Activated CD8-positive, alpha-beta memory T cell treated with anti-CD3 and anti-CD28 coated beads, Interleukin-2, amount 10 ng/mL, durations not matched to agents 7 days and 5 days (primary cell): ENCODE results near the gene MAP4K2. TPM values are rescaled to one million over a fixed set of nuclear protein-coding genes. Genes with fewer than 3 reads are reported as not detected.

Source experiments
- ATAC-seq: fragments of 150-1000 bp; cut with Tn5 transposase; one replicate; pipeline ENCODE4 v1.10.0; 2021; ENCODE audit warnings: moderate library complexity
- CTCF ChIA-PET: fragments of 350-600 bp; sonication (Branson Sonifier 250); formaldehyde crosslinking; loops from one replicate; lab custom pipeline; 2021; ENCODE audit warnings: antibody characterized with exemption; lab: Charles Lee
- DNase-seq: peaks from one replicate; pipeline ENCODE4 v3.0.0-alpha.2; 2020
- H3K27ac Mint-ChIP-seq: one replicate; pipeline ENCODE4 v1.8.0; 2021; ENCODE audit warnings: mild to moderate bottlenecking, mixed read lengths
- H3K27me3 Mint-ChIP-seq: one replicate; pipeline ENCODE4 v1.8.0; 2021; ENCODE audit warnings: mixed read lengths
- H3K36me3 Mint-ChIP-seq: one replicate; pipeline ENCODE4 v1.8.0; 2021; ENCODE audit warnings: mild to moderate bottlenecking, mixed read lengths
- H3K4me1 Mint-ChIP-seq: one replicate; pipeline ENCODE4 v1.8.0; 2021; ENCODE audit warnings: mixed read lengths
- H3K4me3 Mint-ChIP-seq: one replicate; pipeline ENCODE4 v1.8.0; 2021; ENCODE audit warnings: mild to moderate bottlenecking, moderate library complexity, mixed read lengths
- H3K9me3 Mint-ChIP-seq: one replicate; pipeline ENCODE4 v1.8.0; 2022; ENCODE audit warnings: low read depth, mixed read lengths
- total RNA-seq, 2 experiments: library from RNA; stranded (reverse); gene quantifications; one replicate each; pipeline ENCODE4 v1.2.3, GENCODE V29; 2021

Gene MAP4K2
- total RNA-seq, 2 experiments from 2014 or later, result 61.1 to 65.0 TPM

DNA sequence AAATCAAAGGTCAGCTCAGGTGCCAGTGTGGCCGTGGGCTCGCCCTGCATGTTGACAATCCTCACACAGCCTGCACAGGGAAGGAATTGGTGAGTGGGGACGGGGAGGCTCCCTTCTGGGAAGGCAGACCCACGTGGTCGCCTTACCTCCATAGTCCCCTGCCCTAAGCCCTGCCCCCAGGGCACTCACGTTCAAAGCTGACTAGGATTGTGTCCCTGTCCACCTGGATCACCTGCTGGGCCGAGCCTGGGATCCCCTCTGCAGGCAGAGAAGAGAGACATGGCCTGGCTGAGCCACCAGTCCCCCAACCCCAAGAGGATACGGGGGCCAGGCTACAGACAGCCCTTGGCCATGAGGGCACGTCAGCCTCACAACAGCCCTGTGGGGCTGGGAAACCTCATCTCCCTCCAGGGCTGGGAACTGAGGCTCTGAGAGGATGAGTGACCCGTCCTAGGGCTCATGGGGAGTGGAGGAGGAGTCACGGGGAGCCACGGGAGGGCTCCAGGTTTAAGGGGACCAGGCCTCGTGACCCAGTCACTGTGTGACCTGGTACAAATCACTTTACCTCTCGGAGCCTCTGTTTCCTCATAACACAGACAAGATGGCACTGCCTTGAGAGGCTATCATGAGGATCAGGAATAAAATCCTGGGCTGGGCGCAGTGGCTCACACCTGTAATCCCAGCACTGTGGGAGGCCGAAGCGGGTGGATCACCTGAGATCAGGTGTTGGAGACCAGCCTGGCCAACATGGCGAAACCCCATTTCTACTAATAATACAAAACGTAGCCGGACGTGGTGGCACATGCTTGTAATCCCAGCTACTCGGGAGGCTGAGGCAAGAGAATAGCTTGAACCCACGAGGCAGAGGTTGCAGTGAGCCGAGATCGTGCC is 12.6 kb downstream of the MAP4K2 start:
- Mint-ChIP-seq H3K9me3 (no peaks in the 10 kb centered on the region), H3K4me1 (peaks cover 12% of the 10 kb centered on the region), H3K27me3 (no peaks in the 10 kb centered on the region), H3K36me3 (no peaks in the 10 kb centered on the region), H3K4me3 (no peak overlapping the region), H3K27ac (no peak overlapping the region)
- ATAC-seq (no peak), DNase-seq (no peak)
- CTCF ChIA-PET, result no interaction called here

- ATAC-seq, result no peak
- H3K4me1 Mint-ChIP-seq, result peaks cover 9% of the 10 kb centered on the region
Observed at GRCh38 chr11:64789331-64790204, 13.4 kb downstream of the MAP4K2 start.

DNA sequence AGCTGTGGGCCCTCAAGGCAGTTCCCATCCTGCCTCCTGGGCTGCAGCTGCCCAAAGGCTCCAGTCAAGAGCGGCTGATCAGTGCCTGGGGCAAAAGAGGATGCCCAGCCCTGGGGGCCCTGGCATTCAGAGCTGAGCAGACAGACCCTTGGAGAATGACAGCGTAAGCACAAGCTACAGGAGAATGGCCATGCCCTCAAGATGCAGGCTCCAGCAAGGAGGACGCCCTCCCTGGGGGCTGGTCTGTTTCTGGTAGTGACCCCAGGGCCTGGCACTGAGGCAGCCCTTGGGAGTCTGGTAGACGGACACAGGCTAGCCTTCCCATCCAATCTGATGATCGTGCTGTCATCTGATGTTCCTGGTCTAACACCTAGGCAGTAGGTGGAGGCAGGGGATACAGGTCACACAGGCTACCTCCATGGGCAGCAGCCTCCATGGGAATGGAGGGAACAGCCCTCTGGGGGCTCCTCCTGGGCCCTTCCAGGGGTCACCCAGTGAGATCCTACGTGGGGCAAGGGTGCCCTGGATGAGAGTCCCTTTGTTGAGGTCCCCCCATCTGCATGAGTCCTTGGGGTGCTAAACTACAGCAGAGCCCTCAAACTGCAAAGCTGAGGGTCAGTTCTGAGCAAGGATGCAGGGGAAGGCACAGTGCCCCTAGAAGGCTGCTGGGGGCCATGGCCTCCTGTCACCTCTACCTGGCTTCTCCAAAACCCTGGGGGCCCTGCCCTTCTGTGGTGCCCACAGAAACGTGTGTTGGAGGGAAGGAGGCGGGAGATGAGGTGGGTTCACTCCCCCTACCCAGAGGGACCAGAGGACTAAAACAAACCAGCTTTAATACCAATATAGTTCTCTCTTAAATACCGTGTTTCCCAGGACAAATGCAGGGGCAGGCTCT is 14.4 kb downstream of the MAP4K2 start:
- Mint-ChIP-seq H3K27ac (no peak overlapping the region), H3K4me1 (peaks cover 2% of the 10 kb centered on the region), H3K9me3 (no peaks in the 10 kb centered on the region), H3K36me3 (peaks cover 2% of the 10 kb centered on the region), H3K27me3 (no peaks in the 10 kb centered on the region), H3K4me3 (no peak overlapping the region)
- no peak for ATAC-seq
- DNase-seq, result no peak
- CTCF ChIA-PET, result interaction anchor here (0.5 to 4.1 kb wide), 10 partner anchors 8 to 220 kb away, joined by 3 to 19 read pairs (median 4); partner anchors contain the start of gene CDC42BPG

More at GRCh38 chr11:64789331-64790204, 13.4 kb downstream of the MAP4K2 start:
- CTCF ChIA-PET, result interaction anchor here (0.7 to 1.5 kb wide), 3 partner anchors 10 to 54 kb away, joined by 3 to 6 read pairs (median 3); no protein-coding TSS in a partner anchor
- H3K36me3 Mint-ChIP-seq, result peaks cover 2% of the 10 kb centered on the region
- H3K4me3 Mint-ChIP-seq, result no peak overlapping the region
- no peaks in the 10 kb centered on the region for H3K27me3 Mint-ChIP-seq
- H3K9me3 Mint-ChIP-seq, result no peaks in the 10 kb centered on the region
- H3K27ac Mint-ChIP-seq, result no peak overlapping the region
- DNase-seq, result no peak

GRCh38 chr11:64787526-64788320 is 15.3 kb downstream of the MAP4K2 start:
- Mint-ChIP-seq H3K4me1 (no peaks in the 10 kb centered on the region), H3K4me3 (no peak overlapping the region), H3K9me3 (no peaks in the 10 kb centered on the region), H3K36me3 (peaks cover 2% of the 10 kb centered on the region), H3K27me3 (no peaks in the 10 kb centered on the region), H3K27ac (peak overlapping the region; percentile 28)
- CTCF ChIA-PET, result interaction anchor here (1.0 to 4.1 kb wide), 9 partner anchors 9 to 60 kb away, joined by 3 to 19 read pairs (median 5); partner anchors contain the start of genes CDC42BPG and RASGRP2
- DNase-seq (peak; percentile 65), ATAC-seq (peak; percentile 63)

- H3K27ac Mint-ChIP-seq, result no peak overlapping the region
- CTCF ChIA-PET, result interaction anchor here (0.7 to 4.1 kb wide), 7 partner anchors 10 to 740 kb away, joined by 3 to 19 read pairs (median 4); partner anchors contain the start of genes CDC42BPG and RASGRP2
- no peaks in the 10 kb centered on the region for H3K27me3 Mint-ChIP-seq
- no peak for ATAC-seq
- no peaks in the 10 kb centered on the region for H3K9me3 Mint-ChIP-seq
- no peaks in the 10 kb centered on the region for H3K4me1 Mint-ChIP-seq
- DNase-seq, result no peak
- H3K36me3 Mint-ChIP-seq, result peaks cover 2% of the 10 kb centered on the region
- H3K4me3 Mint-ChIP-seq, result no peak overlapping the region
Observed at GRCh38 chr11:64786308-64786707, 16.7 kb downstream of the MAP4K2 start.

DNA sequence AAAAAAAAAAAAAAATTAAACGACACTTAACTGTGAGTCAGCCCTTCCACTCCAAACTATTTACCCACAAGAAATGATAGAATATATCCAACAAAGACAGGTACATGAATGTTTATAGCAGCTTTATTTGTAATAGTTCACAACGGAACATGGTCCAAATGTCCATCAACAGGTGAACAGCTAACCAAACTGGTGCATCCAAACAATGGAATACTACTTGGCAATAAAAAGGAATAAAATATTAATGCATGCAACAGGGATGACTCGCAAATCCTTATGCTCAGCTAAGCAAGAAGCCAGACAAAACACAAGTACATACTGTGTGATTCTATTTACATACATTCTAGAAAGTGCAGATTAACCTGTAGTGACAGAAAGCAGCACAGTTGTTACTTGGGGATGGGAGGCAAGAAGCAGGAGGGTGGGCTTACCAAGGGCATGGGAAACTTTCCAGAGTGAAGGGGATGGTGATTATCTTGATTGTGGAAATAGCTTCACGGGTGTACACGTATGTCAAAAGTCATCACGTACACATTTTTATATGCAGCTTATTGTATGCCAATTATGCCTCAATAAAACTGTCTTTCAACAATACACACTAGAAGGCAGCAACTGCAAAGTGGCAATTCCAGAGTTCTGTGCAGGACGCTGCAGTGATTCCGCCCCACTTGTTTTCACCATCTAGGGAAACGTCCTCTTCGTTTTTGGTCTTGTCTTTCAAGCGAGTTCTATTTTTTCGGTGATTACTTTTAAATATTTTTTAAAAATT is 18.0 kb downstream of the MAP4K2 start:
- Mint-ChIP-seq H3K4me1 (peaks cover 10% of the 10 kb centered on the region), H3K36me3 (peaks cover 6% of the 10 kb centered on the region), H3K4me3 (no peak overlapping the region), H3K27me3 (no peaks in the 10 kb centered on the region), H3K9me3 (no peaks in the 10 kb centered on the region), H3K27ac (no peak overlapping the region)
- ATAC-seq, result no peak
- CTCF ChIA-PET, result interaction anchor here (1.0 to 4.1 kb wide), 4 partner anchors 41 to 229 kb away, joined by 4 to 19 read pairs (median 8); partner anchors contain the start of genes ARL2, CDC42BPG and RASGRP2
- no peak for DNase-seq

- H3K4me1 Mint-ChIP-seq, result peaks cover 56% of the 10 kb centered on the region
- H3K4me3 Mint-ChIP-seq, result peak within 1 kb of the TSS; percentile 97
- H3K27me3 Mint-ChIP-seq, result peaks cover 3% of the 10 kb centered on the region
- H3K27ac Mint-ChIP-seq, result peak within 1 kb of the TSS; percentile 98
- peak; percentile 88 for ATAC-seq
- peak; percentile 100 for DNase-seq
- H3K36me3 Mint-ChIP-seq, result peaks cover 41% of the 10 kb centered on the region
- no peaks in the 10 kb centered on the region for H3K9me3 Mint-ChIP-seq
- CTCF ChIA-PET, result interaction anchor here (0.7 to 6.5 kb wide), 18 partner anchors 8 to 762 kb away, joined by 3 to 66 read pairs (median 4); partner anchors contain the start of gene RASGRP2
Observed at GRCh38 chr11:64778473-64779298, 24.3 kb downstream of the MAP4K2 start, which contains the start of gene SF1. Gene SF1 (minus strand): TSS chr11:64778542. CDS start chr11:64778392, 150 bp downstream.

- CTCF ChIA-PET, result interaction anchor here (0.9 to 6.5 kb wide), 11 partner anchors 8 to 332 kb away, joined by 3 to 66 read pairs (median 4); partner anchors contain the start of gene RASGRP2
- Mint-ChIP-seq H3K27ac (peak overlapping the region; percentile 98), H3K27me3 (peaks cover 3% of the 10 kb centered on the region), H3K36me3 (peaks cover 46% of the 10 kb centered on the region), H3K4me3 (peak overlapping the region; percentile 87), H3K4me1 (peaks cover 61% of the 10 kb centered on the region), H3K9me3 (no peaks in the 10 kb centered on the region)
- ATAC-seq, result no peak
- no peak for DNase-seq
Observed at GRCh38 chr11:64778223-64778472, 24.9 kb downstream of the MAP4K2 start.

DNA sequence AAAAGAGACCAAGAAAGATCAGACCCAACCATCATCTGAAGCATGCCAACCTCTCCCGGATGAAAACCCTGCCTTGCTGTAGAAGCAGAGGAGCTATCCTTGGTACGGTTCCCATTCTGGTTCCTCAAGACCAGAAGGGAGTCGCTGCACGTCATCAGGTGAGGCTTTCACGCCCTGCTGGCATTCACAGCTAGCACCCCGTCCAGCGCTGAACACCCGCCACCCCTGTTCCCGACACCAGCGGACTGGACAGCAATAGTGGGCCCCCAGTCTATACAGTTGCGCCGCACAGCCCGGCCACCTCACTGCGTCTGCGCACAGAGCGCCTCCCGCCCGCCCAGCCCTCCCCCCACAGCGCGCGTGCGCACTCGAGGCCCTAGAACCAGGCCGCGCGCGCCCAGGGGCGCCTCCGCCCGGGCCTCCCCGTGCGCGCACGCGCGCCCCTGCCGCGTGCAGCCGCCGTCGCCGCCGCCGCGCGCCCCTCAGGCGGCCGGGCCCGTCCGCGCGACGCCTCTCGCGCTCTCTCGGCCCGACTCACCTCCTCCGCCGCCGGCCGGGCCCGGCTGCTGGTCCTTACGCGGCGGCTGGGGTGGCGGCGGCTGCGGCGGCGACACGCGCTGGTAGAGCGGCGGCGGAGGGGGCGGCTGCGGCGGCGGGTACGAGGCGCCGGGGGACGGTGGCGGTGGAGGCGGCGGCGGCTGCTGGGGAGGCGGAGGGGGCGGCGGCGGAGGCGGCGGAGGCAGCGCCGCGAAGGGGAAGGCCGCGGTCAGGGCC is 25.4 kb downstream of the MAP4K2 start:
- Mint-ChIP-seq H3K27me3 (peaks cover 3% of the 10 kb centered on the region), H3K4me1 (peaks cover 66% of the 10 kb centered on the region), H3K9me3 (no peaks in the 10 kb centered on the region), H3K4me3 (peak overlapping the region; percentile 97), H3K36me3 (peaks cover 51% of the 10 kb centered on the region), H3K27ac (peak overlapping the region; percentile 73)
- peak; percentile 86 for DNase-seq
- ATAC-seq, result peak; percentile 13
- CTCF ChIA-PET, result interaction anchor here (0.6 to 6.5 kb wide), 8 partner anchors 9 to 33 kb away, joined by 3 to 66 read pairs (median 4); partner anchors contain the start of genes PYGM and RASGRP2

DNA sequence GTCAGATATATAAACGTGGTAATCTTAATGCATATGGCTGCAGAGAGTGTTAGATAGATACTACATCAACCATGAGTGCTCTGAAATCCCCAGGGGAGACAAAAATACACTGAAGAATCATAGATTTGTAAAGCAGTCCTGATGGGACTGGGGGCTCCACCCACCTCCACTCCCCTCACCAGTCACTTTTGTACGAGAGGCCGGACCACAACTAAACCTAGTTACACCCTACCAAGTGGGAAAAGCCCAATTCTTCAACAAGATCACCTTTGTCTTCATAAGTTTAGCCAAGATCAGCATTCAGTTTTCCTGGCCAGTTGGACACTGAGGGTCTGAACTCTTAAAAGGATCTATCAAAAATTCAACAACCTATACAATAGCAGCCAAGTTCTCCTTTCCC is 26.1 kb downstream of the MAP4K2 start:
- Mint-ChIP-seq H3K4me3 (peak overlapping the region; percentile 97), H3K27ac (peak overlapping the region; percentile 73), H3K9me3 (no peaks in the 10 kb centered on the region), H3K27me3 (peaks cover 3% of the 10 kb centered on the region), H3K4me1 (peaks cover 74% of the 10 kb centered on the region), H3K36me3 (peaks cover 59% of the 10 kb centered on the region)
- no peak for DNase-seq
- ATAC-seq, result no peak
- CTCF ChIA-PET, result interaction anchor here (0.7 to 6.5 kb wide), 8 partner anchors 9 to 124 kb away, joined by 3 to 66 read pairs (median 4); partner anchors contain the start of genes PYGM and RASGRP2
